WERI-Rb-1 (cell line): ENCODE data around the gene TNK2.

Source experiments
- DNase-seq: peaks from one replicate; pipeline ENCODE4 v3.0.0-alpha.2; 2020
- H3K27ac ChIP-seq: fragments of 250-450 bp; sonication (Bioruptor Pico); 2 replicates; pipeline ENCODE4 v1.5.1; 2020; ENCODE audit warnings: mild to moderate bottlenecking, moderate library complexity
- H3K27me3 ChIP-seq: fragments of 250-450 bp; sonication (Bioruptor Pico); 2 replicates; pipeline ENCODE4 v1.5.1; 2021; ENCODE audit warnings: mild to moderate bottlenecking, low read depth, moderate library complexity; ENCODE audit not compliant: insufficient read depth, severe bottlenecking
- H3K36me3 ChIP-seq: fragments of 250-450 bp; sonication (Bioruptor Pico); 2 replicates; pipeline ENCODE4 v1.5.1; 2020; ENCODE audit warnings: mild to moderate bottlenecking, moderate library complexity
- H3K4me3 ChIP-seq: 2 replicates; pipeline ENCODE4 v1.5.1; 2011; ENCODE audit warnings: low read depth, mild to moderate bottlenecking, control low read depth, low read length
- H3K9me3 ChIP-seq: fragments of 250-450 bp; sonication (Bioruptor Pico); 2 replicates; pipeline ENCODE4 v1.5.1; 2021; ENCODE audit warnings: mild to moderate bottlenecking, moderate library complexity; ENCODE audit not compliant: severe bottlenecking
- CTCF ChIP-seq: IDR thresholded peaks from 2 replicates; pipeline ENCODE4 v1.5.1; 2011; ENCODE audit warnings: low read depth, mild to moderate bottlenecking, control low read depth, inconsistent platforms, low read length

TNK2 gene

GRCh38 chr3:195844671-195845218 lies 63.6 kb downstream of the TNK2 start:
- H3K4me3 ChIP-seq, result no peak overlapping the region

GRCh38 chr3:195839260-195840010 lies 68.9 kb downstream of the TNK2 start:
- no peak overlapping the region; the same call in 1 of the 2 replicates for H3K4me3 ChIP-seq
- no peaks in the 10 kb centered on the region for H3K9me3 ChIP-seq
- TF ChIP-seq CTCF, result no peak
- DNase-seq, result peak; percentile 40
- H3K27ac ChIP-seq, result peak overlapping the region; percentile 38
- H3K27me3 ChIP-seq, result no peaks in the 10 kb centered on the region
- no peaks in the 10 kb centered on the region for H3K36me3 ChIP-seq

More at GRCh38 chr3:195844671-195845218, 63.6 kb downstream of the TNK2 start:
- no peak overlapping the region for H3K27ac ChIP-seq
- no peaks in the 10 kb centered on the region for H3K9me3 ChIP-seq
- DNase-seq, result no peak
- no peaks in the 10 kb centered on the region for H3K27me3 ChIP-seq
- H3K36me3 ChIP-seq, result no peaks in the 10 kb centered on the region
- TF ChIP-seq CTCF, result no peak

GRCh38 chr3:195838714-195839113 lies 69.6 kb downstream of the TNK2 start:
- H3K27ac ChIP-seq, result no peak overlapping the region; the same call in 1 of the 2 replicates
- no peaks in the 10 kb centered on the region for H3K9me3 ChIP-seq
- no peaks in the 10 kb centered on the region for H3K36me3 ChIP-seq
- H3K4me3 ChIP-seq, result no peak overlapping the region
- H3K27me3 ChIP-seq, result no peaks in the 10 kb centered on the region
- DNase-seq, result no peak
- no peak for TF ChIP-seq CTCF

- no peaks in the 10 kb centered on the region for H3K36me3 ChIP-seq
- no peak for TF ChIP-seq CTCF
- no peaks in the 10 kb centered on the region for H3K27me3 ChIP-seq
- peak overlapping the region; percentile 69 for H3K27ac ChIP-seq
- H3K4me3 ChIP-seq, result no peak overlapping the region
- DNase-seq, result no peak
- no peaks in the 10 kb centered on the region for H3K9me3 ChIP-seq
Measured at GRCh38 chr3:195836476-195837135, 71.7 kb downstream of the TNK2 start.

GRCh38 chr3:195835791-195836190 lies 72.6 kb downstream of the TNK2 start:
- no peak for DNase-seq
- Histone ChIP-seq H3K27me3 (no peaks in the 10 kb centered on the region), H3K36me3 (no peaks in the 10 kb centered on the region), H3K27ac (no peak overlapping the region), H3K4me3 (no peak overlapping the region), H3K9me3 (no peaks in the 10 kb centered on the region)
- TF ChIP-seq CTCF, result no peak
